NCI-H128 (cell line): ENCODE data around the gene CTXND2.
"Not testable (repeated sequence)": the region's sequence is repeated elsewhere in the genome, so short reads cannot be mapped to it uniquely, and the experiment has no call there.

Experiments used
- DNase-seq: peaks from one replicate; lab custom pipeline; 2025; ENCODE audit not compliant: unreplicated experiment; lab: John Stamatoyannopoulos, UW

The CTXND2 gene

DNA sequence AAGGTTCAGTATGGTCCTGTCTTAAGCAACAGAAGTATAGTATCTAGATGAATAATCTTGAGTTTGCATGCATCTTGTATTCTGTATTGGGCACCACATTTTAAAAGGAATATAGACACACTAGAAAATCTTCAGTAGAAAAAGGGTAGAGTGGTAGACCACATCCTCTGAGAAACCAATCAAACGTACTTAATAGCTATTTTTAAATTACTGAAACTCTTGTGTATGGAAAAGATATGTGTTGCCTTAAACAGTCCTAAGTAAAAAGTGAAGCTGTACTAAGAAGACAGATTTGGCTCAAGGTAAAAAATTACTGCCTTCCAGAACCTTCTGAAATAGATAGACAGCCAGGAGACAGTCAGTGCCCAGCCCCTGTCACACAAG is 3.1 kb downstream of the CTXND2 start:
- DNase-seq, result no peak

DNA sequence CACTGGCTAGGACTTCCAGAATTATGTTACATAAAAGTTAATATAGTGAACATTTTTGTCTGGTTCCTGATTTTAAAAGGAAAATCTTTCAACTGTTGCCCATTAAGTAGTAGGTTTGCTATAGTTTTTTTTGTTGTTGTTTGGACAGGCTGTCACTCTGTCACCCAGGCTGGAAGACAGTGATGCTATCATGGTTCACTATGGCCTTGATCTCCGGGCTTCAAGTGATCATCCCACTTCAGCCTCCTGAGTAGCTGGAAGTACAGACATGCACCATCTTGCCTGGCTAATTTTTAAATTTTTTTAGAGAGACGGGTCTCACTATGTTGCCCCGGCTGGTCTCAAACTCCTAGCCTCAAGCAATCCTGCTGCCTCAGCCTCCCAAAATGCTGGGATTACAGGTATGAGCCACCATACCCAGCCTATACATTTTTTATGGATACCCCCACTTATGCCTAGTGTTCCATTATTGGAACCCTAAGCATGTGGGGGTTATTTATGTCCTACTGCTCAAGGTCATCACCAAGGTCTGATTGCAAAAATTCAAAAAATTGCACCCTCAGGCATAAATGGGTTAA is 6.5 kb downstream of the CTXND2 start:
- no peak for DNase-seq

DNA sequence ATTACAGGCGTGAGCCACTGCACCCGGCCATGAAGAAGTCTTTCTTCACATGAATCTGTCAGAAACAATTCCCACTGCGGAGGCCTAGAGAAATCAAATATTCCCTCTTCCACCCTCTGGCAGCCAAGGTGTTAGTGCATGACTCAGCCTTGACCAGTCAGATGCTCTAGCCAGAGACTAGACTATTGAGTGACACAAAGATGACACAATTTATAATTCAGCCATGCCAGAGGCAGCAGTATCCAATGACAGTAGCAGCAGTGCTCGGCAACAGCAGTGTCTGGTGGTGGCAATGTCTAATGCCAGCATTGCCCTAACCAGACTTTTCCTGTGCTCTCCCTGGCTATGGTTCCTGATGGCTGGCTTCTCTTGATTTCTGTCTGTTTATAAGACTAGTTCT is 8.7 kb downstream of the CTXND2 start:
- no peak for DNase-seq

DNA sequence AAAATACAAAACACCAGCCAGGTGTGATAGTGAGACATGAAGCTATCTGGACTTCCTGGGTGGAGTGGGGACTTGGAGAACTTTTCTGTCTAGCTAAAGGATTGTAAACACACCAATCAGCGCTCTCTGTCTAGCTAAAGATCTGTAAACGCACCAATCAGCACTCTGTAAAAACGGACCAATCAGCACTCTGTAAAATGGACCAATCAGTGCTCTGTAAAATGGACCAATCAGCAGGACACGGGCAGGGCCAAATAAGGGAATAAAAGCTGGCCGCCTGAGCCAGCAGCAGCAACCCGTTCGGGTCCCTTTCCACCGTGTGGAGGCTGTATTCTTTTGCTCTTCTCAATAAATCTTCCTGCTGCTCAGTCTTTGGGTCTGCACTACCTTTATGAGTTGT is 12.9 kb downstream of the CTXND2 start:
- DNase-seq, result not testable (repeated sequence)

DNA sequence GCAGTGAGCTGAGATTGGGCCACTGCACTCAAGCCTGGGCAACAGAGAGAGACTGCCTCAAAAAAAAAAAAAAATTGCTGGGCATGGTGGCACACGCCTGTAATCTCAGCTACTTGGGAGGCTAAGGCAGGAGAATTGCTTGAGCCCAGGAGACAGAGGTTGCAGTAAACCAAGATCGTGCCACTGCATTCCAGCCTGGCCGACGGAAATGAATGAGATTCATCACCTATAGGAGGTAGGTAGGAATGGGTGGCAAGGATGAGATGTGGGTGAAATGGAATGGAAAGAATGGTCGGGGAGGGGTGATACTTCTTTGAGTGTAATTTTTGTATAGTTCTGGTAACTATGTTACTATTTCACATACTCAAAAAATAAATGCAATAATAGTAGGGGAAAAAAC is 15.4 kb downstream of the CTXND2 start:
- DNase-seq, result no peak

DNA sequence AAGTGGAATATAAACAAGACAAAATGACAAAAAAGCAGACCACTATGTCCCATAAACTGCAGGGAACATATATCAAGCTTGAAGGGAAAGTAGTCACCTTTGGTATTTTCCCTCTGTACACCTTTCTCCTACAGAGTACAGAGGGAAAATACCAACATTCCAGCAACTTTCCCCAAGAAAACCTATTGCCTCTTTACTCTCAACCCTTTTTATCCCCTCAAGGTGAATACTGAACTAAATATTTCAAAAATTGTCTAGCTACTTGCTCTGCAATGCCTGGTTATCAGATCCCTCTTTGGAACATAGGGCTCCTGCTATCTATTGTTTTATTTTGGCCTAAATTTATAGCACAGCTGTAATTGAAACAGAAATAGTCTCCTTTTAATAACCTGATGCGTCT is 15.8 kb downstream of the CTXND2 start:
- DNase-seq, result no peak

DNA sequence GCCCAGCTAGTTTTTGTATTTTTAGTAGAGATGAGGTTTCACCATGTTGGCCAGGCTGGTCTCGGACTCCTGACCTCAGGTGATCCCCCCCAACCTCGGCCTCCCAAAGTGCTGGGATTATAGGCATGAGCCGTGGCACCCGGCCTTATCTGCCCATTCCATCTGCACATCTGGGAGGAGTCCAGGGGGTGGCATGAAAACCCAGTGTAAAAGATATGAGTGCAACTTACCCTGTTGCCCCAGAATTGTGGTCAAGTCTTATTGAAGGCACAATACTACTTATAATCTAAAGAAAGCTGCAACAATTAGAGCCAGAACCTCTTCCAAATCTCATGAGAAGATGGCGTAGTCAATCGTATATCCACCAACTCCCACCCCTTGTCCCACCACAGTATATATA is 18.4 kb downstream of the CTXND2 start:
- no peak for DNase-seq

DNA sequence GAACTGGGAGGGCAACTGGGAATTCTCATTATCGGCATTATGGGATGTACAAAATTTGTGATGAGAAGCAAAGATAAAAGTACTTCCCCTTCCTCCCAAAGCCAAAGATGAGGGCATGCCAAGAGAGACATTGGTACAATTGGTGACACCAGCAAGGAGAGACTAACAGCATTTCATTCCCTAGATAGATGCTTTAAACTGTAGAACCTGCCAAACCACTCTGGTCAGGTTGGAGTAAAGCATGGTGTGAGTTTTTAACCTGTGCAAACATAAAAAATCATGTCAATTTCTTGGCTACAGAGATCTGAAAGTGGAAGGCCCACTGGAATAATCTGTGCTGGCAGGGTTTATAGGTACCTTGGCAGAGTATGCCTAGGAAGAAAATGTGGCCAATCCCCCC is 19.4 kb downstream of the CTXND2 start:
- DNase-seq, result no peak

DNA sequence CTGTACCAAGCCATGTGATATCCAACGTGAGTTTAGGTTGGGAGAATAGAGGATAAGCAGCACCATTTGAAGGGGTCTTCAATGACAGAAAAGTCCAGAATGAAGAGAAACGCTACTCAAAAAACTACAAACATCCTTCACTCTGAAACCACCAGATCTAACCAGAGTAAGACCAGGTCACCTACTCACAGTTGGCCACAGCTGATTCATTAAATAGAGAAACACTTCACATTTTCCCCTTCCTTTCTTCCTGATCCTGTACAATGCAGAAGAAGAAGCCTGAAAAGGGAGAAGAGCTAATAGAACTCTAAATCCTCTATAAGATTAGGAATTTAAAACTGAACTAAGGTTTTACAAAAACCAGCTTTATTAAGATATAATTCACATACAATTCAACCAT is 19.9 kb downstream of the CTXND2 start:
- DNase-seq, result no peak

DNA sequence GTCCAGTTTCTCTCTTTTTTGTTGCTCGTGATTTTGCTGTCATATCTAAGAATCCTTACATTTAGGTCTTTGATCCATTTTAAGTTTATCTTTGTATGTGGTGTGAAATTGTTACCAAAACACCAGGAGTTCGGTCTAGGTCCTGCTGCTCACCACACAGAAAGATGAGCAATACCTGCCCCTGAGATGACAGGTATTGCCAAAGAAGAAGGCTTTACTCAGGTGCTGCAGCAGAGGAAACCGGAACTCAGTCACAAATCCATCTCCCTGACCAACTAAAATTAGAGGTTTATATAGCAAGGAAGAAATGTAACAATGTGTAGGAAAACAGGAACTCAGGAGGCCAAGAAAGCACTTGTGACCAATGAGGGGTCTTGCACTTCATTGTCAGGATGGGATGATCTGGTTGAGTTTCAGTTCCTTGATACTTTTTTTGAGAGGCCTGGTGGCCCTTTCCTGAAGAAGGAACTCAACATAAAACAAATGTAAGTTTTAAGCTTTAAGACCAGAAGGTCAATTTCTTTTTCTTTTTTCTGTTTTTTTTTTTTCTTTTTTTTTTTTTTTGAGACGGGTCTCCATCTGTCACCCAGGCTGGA is 22.7 kb downstream of the CTXND2 start:
- DNase-seq, result no peak

DNA sequence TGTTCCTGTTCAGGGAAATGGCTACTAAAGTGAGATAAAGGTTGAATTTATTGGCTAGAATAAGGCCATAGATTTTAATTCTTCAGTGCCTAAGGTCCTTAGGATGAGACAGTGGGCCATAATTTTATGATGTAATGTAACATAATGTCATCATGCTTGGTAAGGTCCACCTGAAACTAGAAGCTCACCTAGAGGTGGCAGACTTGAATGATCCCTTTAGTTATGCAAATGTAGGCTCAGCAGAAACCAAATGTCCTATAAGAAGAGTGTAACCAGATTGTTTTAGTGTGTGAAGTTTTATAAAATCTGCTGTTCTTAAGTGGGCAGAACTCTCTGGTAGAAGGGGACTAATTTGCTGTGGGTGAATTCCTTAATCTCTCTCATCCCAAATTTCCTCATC is 25.7 kb downstream of the CTXND2 start:
- no peak for DNase-seq

DNA sequence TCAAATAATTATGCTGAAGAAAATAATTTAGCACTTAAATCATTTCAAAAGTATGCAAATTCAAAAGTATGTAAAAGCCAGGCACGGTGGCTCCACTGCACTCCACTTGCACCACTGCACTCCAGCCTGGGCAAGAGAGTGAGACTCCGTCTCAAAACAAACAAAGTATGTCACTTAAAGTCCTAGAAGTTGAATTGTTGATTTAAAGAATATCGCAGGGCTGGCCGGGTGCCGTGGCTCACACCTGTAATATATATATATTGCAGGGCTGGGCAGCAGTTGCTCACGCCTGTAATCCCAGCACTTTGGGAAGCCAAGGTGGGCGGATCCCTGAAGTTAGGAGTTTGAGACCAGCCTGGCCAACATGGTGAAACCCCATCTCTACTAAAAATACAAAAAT is 30.5 kb downstream of the CTXND2 start:
- no peak for DNase-seq

DNA sequence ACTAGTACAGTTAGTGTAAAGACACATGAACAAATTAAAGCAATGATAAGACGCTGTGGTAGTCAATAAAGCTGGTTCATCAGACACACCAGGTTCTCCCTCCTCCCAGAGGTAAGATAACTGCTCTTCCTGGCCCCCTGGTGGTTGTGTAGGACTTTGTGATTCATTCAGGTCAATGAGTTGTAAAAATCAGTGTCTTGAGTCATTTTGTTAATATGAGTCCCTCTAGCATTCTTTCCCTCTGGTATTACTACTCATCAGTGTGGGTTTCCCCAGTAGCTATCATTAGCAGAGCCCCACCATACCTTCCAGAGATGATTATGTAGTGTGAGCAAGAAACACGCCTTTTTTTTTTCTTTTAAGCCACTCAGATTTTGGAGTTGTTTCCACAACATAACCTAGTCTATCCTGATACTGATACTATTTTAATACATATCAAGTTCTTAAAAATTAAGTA is 35.6 kb downstream of the CTXND2 start:
- peak; percentile 52 for DNase-seq

DNA sequence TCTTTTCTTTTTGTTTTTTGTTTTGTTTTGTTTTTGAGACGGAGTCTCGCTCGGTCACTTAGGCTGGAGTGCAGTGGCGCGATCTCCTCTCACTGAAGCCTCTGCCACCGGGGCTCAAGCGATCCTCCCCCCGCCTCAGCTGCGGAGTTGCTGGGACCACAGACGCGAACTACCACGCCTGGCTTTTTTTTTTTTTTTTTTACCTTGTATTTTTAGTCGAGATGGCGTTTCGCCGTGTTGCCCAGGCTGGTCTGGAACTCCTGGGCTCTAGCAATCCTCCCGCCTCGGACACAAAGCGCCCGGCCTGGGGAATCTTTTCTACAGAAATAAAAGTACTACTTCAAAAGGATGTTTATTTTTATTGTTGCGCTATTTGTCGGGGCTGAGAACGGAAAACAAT is 38.1 kb downstream of the CTXND2 start:
- DNase-seq, result no peak

DNA sequence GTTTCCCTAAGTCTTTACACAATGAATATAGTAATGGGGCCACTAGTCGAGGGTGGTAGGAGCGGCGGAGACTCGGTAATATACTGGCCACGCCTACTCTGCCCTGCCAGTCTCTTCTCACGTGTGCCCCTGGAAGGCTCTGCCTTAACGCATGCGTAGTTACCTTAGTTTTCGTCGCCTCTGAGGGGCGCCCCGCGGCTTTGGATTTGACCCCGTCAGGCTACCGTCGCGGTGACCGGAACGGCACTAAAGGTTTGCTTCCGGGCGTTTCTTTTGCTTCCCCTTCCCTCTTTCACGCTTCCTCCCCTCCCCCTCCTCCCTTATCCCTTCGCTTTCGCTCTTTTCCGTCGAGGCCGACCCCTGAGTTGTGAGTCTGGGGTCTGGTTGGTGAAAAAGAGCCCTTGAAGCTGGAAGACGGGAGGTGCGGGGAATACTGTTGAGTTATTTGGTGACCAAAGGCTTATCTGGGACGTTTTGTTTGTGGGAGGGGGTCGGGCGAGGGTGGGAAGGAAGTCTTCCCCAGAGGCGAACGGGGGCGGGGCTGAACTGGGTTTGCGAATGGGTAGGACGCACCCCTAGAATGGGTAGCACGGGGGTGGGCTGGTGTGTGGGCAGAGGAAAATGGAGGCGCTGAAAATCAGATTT is 39.3 kb downstream of the CTXND2 start, which contains the start of gene SETDB1:
Gene SETDB1, plus strand, starts transcription at position 267 of the 645 bp plus-strand sequence. CDS start 1,352 bp downstream, outside the sequence.
- peak; percentile 98 for DNase-seq

DNA sequence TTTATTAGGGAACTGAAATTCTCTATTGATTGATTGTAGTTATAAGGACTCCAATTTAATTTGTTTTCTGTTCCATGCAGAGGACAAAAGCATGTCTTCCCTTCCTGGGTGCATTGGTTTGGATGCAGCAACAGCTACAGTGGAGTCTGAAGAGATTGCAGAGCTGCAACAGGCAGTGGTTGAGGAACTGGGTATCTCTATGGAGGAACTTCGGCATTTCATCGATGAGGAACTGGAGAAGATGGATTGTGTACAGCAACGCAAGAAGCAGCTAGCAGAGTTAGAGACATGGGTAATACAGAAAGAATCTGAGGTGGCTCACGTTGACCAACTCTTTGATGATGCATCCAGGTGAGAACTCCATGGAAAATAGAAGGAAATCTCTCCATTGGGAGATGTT is 40.7 kb downstream of the CTXND2 start:
- DNase-seq, result no peak

DNA sequence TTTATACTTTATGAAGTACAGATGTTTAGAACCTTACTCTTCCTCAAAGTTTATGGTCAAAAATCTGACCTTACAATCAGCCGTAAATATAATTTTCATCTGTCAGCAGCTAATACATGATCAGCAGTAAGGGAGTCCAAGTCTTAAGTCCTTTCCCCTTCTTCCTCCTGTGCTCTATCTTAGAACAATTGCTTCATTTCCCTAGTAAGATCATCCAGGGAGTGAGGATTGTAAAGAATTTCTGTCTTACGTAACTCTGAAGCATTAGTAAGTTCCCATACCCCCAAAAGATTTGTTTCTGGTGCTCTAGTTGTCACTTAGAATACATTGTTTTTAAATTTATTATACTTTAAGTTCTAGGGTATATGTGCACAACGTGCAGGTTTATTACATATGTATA is 41.4 kb downstream of the CTXND2 start:
- DNase-seq, result no peak

DNA sequence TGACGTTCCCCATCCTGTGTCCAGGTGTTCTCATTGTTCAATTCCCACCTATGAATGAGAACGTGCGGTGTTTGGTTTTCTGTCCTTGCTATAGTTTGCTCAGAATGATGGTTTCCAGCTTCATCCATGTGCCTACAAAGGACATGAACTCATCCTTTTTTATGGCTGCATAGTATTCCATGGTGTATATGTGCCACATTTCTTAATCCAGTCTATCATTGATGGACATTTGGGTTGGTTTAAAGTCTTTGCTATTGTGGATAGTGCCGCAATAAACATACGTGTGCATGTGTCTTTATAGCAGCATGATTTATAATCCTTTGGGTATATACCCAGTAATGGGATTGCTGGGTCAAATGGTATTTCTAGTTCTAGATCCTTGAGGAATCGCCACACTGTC is 41.8 kb downstream of the CTXND2 start:
- not testable (repeated sequence) for DNase-seq

DNA sequence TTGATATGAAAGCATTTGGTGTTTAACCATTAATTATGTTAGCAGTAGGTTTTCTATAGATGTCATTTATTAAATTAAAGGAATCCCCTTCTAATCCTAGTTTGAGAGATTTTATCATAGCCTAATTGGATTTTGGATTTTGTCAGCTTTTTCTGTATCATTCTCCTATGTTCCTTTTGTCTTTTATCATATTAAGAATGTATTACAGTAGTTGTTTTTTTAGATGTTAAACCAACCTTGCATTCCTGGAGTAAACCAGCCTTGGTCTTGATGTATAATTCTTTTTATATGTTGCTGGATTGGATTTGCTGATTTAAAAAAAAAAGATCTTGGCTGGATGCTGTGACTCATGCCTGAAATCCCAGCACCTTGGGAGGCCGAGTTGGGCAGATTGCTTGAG is 44.8 kb downstream of the CTXND2 start:
- no peak for DNase-seq

DNA sequence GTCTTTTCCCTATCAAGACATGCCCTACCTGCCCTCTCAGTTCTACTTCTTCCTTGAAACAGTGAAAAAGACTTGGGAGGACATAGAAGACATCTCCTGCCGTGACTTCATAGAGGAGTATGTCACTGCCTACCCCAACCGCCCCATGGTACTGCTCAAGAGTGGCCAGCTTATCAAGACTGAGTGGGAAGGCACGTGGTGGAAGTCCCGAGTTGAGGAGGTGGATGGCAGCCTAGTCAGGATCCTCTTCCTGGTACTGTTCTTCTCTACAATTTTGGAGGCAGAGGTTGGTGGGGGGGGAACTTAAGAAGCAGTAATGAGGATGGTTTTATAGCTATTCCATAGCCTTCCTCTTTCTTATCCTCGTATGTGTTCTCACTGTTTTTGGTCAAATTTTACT is 57.9 kb downstream of the CTXND2 start:
- DNase-seq, result no peak

DNA sequence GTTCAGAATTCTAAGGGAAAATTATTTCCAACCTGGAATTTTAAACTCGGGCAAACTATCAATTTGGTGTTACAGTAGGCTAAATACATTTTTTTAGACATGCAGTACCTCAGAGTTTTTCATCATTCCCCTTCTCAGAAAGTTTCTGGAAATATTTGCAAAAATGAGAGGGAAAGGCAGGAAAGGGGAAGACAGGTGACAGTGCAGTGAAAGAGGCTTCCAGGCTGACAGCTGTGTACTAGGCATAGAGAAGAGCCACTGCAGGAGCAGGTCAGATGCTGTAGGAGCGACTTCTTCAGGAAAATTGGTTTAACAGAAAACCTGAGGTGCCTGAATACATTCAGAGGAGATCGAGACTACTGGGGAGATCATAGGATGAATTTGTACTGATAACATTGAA is 67.8 kb downstream of the CTXND2 start:
- no peak for DNase-seq

DNA sequence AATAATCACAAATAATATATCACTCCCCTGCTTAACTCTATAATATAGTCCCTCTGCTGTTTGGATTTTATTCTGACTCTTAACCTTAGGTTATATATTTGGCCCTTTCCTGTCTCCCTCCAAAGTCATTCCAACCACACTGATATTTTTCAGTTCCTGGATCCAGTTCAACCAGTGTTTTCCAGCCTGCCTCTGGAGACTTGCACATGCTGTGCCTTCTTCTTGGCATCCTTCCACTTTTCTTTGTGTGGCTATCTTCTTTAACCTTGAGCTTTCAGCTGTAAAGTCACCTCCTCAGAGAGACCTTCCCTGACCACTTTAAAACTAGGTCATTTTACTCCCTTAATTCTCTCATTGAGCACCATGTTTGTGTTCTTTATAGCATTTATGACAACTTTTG is 68.3 kb downstream of the CTXND2 start:
- DNase-seq, result no peak

DNA sequence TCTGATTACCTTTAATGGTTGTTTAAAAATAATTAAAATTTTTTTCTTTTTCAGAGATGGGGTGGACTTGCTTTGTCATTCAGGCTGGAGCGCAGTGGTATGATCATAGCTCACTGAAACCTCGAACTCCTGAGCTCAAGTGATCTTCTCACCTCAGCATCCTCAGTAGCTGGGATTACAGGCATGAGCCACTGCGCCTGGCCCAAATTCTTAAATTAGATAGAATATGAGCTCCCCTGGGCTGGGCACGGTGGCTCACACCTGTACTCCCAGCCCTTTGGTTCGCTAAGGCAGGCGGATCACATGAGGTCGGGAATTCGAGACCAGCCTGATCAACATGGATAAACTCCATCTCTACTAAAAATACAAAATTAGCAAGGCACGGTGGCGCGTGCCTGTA is 70.7 kb downstream of the CTXND2 start:
- DNase-seq, result no peak
